Esophagus muscularis mucosa (tissue), 4 donors: ENCODE results near the gene CNPY4. TPM values are rescaled to one million over a fixed set of nuclear protein-coding genes. Genes with fewer than 3 reads are reported as not detected.

Experiments
- DNase-seq: peaks from one replicate; pipeline ENCODE4 v3.0.0-alpha.2; 2017; ENCODE audit errors: extremely low spot score
- H3K27ac ChIP-seq, 4 donors: fragments of 200-600 bp; sonication (generic); replicated peaks in 1 of 4; 1 replicate in 3 of 4; 2 replicates in 1 of 4; pipeline ENCODE4 v1.5.1; 2016 to 2019; ENCODE audit warnings: mild to moderate bottlenecking in 1 of 4
- H3K27me3 ChIP-seq, 4 donors: fragments of 200-600 bp; sonication (generic); one replicate each; pipeline versions ENCODE4 v1.5.1 to v1.6.0; 2016 to 2019
- H3K36me3 ChIP-seq, 4 donors: fragments of 200-600 bp; sonication (generic); one replicate each; pipeline ENCODE4 v1.5.1; 2016 to 2019
- H3K4me1 ChIP-seq, 4 donors: fragments of 200-600 bp; sonication (generic); one replicate each; pipeline ENCODE4 v1.5.1; 2016 to 2019
- H3K4me3 ChIP-seq, 4 donors: fragments of 200-600 bp; sonication (generic); 1 replicate in 2 of 4; 2 replicates in 2 of 4; pipeline ENCODE4 v1.5.1; 2016 to 2019; ENCODE audit warnings: mild to moderate bottlenecking in 4 of 4, moderate library complexity in 1 of 4
- H3K9me3 ChIP-seq, 4 donors: fragments of 200-600 bp; sonication (generic); 1 replicate in 3 of 4; 2 replicates in 1 of 4; pipeline ENCODE4 v1.5.1; 2016 to 2019
- EP300 ChIP-seq: sonication (generic); formaldehyde crosslinking; IDR thresholded peaks from one replicate; pipeline ENCODE4 v1.6.1; 2017; ENCODE audit warnings: antibody characterized with exemption
- POLR2A ChIP-seq: fragments of 450-650 bp; IDR thresholded peaks from one replicate; pipeline ENCODE4 v1.6.1; 2017; ENCODE audit warnings: antibody characterized with exemption, moderate library complexity, mild to moderate bottlenecking, low read depth
- POLR2AphosphoS5 ChIP-seq, 2 donors: sonication (generic); formaldehyde crosslinking; IDR thresholded peaks; one replicate each; pipeline ENCODE4 v1.6.1; 2017; ENCODE audit warnings: antibody characterized with exemption in 2 of 2
- WGBS: methylation state at CpG from one replicate; pipeline ENCODE4 v1.1.5; 2018; 5-methylcytosine and 5-hydroxymethylcytosine counted together
- intact Hi-C: fragments of 100-400 bp; cut with DNase I; formaldehyde crosslinking; loops from one replicate; pipeline ENCODE4 v1.15.1; 2023
- total RNA-seq, 4 donors: library from RNA; depleted of rRNA; stranded (reverse); fragments of >200 nt; gene quantifications; one replicate each; pipeline versions ENCODE4 v1.1.0 to v1.2.1, GENCODE V29; 2016
- TF ChIP-seq, protein P1 (sequence below), 3 experiments: fragments of 200-600 bp in 2 of 3; fragments of 450-650 bp in 1 of 3; sonication (generic) in 2 of 3; IDR thresholded peaks; one replicate each; pipeline ENCODE4 v1.5.1; 2017 to 2019; ENCODE audit warnings: antibody characterized with exemption in 3 of 3, mild to moderate bottlenecking in 2 of 3, moderate library complexity in 1 of 3

CNPY4 gene
- total RNA-seq, 4 donors from 2014 or later, result 8.3 to 16.2 (median 13.3) TPM

- no peaks in the 10 kb centered on the region for H3K9me3 ChIP-seq
- intact Hi-C loops, result loop anchor here (1.0 kb wide), 1 partner anchor 21 kb away; no protein-coding TSS in a partner anchor
- WGBS, result under 1% methylated on average over 33 of the region's 46 CpGs
- H3K36me3 ChIP-seq, result peaks cover 5 to 29% (median 7%) of the 10 kb centered on the region in 4 donors
- TF ChIP-seq POLR2AphosphoS5 (IDR thresholded peaks at IDR 0.05), result peak; percentile 90 to 97
- TF ChIP-seq EP300, result no peak
- TF ChIP-seq, protein P1, sequence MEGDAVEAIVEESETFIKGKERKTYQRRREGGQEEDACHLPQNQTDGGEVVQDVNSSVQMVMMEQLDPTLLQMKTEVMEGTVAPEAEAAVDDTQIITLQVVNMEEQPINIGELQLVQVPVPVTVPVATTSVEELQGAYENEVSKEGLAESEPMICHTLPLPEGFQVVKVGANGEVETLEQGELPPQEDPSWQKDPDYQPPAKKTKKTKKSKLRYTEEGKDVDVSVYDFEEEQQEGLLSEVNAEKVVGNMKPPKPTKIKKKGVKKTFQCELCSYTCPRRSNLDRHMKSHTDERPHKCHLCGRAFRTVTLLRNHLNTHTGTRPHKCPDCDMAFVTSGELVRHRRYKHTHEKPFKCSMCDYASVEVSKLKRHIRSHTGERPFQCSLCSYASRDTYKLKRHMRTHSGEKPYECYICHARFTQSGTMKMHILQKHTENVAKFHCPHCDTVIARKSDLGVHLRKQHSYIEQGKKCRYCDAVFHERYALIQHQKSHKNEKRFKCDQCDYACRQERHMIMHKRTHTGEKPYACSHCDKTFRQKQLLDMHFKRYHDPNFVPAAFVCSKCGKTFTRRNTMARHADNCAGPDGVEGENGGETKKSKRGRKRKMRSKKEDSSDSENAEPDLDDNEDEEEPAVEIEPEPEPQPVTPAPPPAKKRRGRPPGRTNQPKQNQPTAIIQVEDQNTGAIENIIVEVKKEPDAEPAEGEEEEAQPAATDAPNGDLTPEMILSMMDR (IDR thresholded peaks at IDR 0.05), result peak in 1 of 3 experiments; percentile 25
- TF ChIP-seq POLR2A, result no peak
- H3K27ac ChIP-seq, result peak within 1 kb of the TSS; percentile 87 to 94 (median 92)
- H3K4me1 ChIP-seq, result peaks cover 10 to 34% (median 25%) of the 10 kb centered on the region in 4 donors
- H3K27me3 ChIP-seq, result no peaks in the 10 kb centered on the region
- H3K4me3 ChIP-seq, result peak within 1 kb of the TSS; percentile 81 to 99 (median 90)
- peak; percentile 99 for DNase-seq
Measured at GRCh38 chr7:100148559-100149328, 29.3 kb downstream of the CNPY4 start, which contains the start of gene LAMTOR4. Gene LAMTOR4 (plus strand): TSS chr7:100148918. CDS start chr7:100148973, 55 bp downstream.

GRCh38 chr7:100152404-100152803 lies 33.0 kb downstream of the CNPY4 start:
- H3K4me3 ChIP-seq, result no peak overlapping the region
- no peaks in the 10 kb centered on the region for H3K9me3 ChIP-seq
- DNase-seq, result no peak
- intact Hi-C loops, result no loop called here
- H3K27me3 ChIP-seq, result no peaks in the 10 kb centered on the region
- TF ChIP-seq, protein P1 (IDR thresholded peaks at IDR 0.05), result no peak
- TF ChIP-seq EP300 (no peak), POLR2AphosphoS5 (IDR thresholded peaks at IDR 0.05) (no peak), POLR2A (no peak)
- H3K36me3 ChIP-seq, result peaks cover 19 to 61% (median 40%) of the 10 kb centered on the region in 4 donors
- H3K4me1 ChIP-seq, result peaks cover 16 to 62% (median 35%) of the 10 kb centered on the region in 4 donors
- H3K27ac ChIP-seq, result no peak overlapping the region

GRCh38 chr7:100152937-100153666 lies 33.7 kb downstream of the CNPY4 start:
- Histone ChIP-seq H3K36me3 (peaks cover 19 to 61% (median 40%) of the 10 kb centered on the region in 4 donors), H3K27ac (peak overlapping the region in 1 of 4 donors; percentile 16), H3K9me3 (no peaks in the 10 kb centered on the region), H3K4me1 (peaks cover 23 to 65% (median 39%) of the 10 kb centered on the region in 4 donors), H3K4me3 (no peak overlapping the region), H3K27me3 (no peaks in the 10 kb centered on the region)
- WGBS, result 86% methylated on average over 18 of the region's 18 CpGs
- TF ChIP-seq EP300 (no peak), POLR2A (no peak), POLR2AphosphoS5 (IDR thresholded peaks at IDR 0.05) (no peak)
- TF ChIP-seq, protein P1 (IDR thresholded peaks at IDR 0.05), result no peak
- intact Hi-C loops, result no loop called here
- no peak for DNase-seq

DNA sequence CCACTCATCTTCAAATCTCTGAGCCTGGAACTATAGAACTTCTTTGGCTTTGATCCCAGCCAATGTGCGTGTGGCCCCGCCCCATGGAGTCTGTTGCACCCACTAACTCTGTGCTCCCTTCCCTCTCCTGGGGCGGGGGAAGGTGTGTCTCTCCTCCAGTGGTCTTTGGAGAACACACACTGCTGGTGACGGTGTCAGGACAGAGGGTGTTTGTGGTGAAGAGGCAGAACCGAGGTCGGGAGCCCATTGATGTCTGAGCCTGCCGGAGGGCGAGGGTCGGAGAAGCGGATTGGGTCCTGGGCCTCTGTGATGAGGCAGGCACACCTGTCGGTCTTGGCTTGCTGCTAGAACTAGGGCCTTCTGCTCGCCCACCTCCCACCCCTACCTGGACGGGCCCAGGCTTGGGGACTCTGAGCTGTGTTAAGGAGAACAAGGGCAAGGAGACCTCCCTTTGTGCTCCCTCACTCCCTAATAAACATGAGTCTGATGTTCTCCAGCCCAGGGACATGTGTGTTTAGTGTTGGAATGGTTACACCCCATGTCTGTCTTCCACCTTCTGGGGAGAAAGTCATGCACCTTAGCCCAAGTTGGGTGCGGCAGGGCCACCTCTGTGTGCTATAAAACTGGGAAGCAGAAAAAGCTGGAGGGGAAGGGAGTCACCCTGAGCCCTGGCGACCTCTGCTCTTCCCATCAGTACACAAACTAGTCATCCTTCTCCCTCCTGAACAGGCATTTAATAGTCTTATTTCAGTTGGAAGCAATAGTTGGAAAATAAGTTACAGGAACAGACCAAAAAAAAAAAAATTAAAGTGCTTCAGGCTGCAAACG lies 34.5 kb downstream of the CNPY4 start:
- H3K9me3 ChIP-seq, result no peaks in the 10 kb centered on the region
- WGBS, result 79% methylated on average over 12 of the region's 16 CpGs
- peak overlapping the region in 1 of 4 donors; percentile 16 for H3K27ac ChIP-seq
- H3K36me3 ChIP-seq, result peaks cover 19 to 61% (median 40%) of the 10 kb centered on the region in 4 donors
- TF ChIP-seq POLR2A, result no peak
- H3K27me3 ChIP-seq, result no peaks in the 10 kb centered on the region
- no peak overlapping the region for H3K4me3 ChIP-seq
- no peak for DNase-seq
- H3K4me1 ChIP-seq, result peaks cover 25 to 70% (median 40%) of the 10 kb centered on the region in 4 donors
- intact Hi-C loops, result no loop called here
